GM12878 (cell line): ENCODE data around the gene CAPN10. TPM values are rescaled to one million over a fixed set of nuclear protein-coding genes. Genes with fewer than 3 reads are reported as not detected.

Experiments
- ATAC-seq: fragments of 200-7000 bp; cut with Tn5 transposase; 3 replicates; pipeline ENCODE4 v1.9.1; 2020; ENCODE audit warnings: mild to moderate bottlenecking, moderate library complexity
- BruUV-seq: library from RNA; stranded (reverse); fragments of 400-500 nt; replicated peaks from 2 replicates; lab custom pipeline; 2021; lab: Mats Ljungman, UMichigan
- CTCF ChIA-PET: fragments of 300-600 bp; sonication (Branson Sonifier 250); formaldehyde crosslinking; extraction: SDS; loops from one replicate; lab custom pipeline; 2021; ENCODE audit warnings: inconsistent platforms; lab: Yijun Ruan, JAX
- POLR2A ChIA-PET: fragments of 350-600 bp; formaldehyde crosslinking; extraction: SDS; loops from one replicate; lab custom pipeline; 2021; ENCODE audit warnings: inconsistent platforms; lab: Charles Lee
- RAD21 ChIA-PET: fragments of 300-600 bp; sonication (Branson Sonifier 250); formaldehyde crosslinking; loops from one replicate; lab custom pipeline; 2023; ENCODE audit warnings: antibody characterized with exemption; ENCODE audit not compliant: unreplicated experiment; lab: Charles Lee
- SMC1A ChIA-PET: fragments of 300-600 bp; sonication (Branson Sonifier 250); formaldehyde crosslinking; loops from one replicate; lab custom pipeline; 2023; ENCODE audit not compliant: unreplicated experiment, uncharacterized antibody; lab: Charles Lee
- DNase-seq: peaks from one replicate; pipeline ENCODE4 v3.0.0-alpha.2; 2011; ENCODE audit warnings: low read depth, low spot score
- FAIRE-seq: peaks from 3 replicates; lab custom pipeline; 2011; peaks lifted over from hg19 to GRCh38; lab: Jason Lieb, UNC
- H2AFZ ChIP-seq: 2 replicates; pipeline ENCODE4 v1.6.0; 2011; ENCODE audit warnings: low read depth, low read length, control low read depth; ENCODE audit not compliant: control insufficient read depth
- H3K27ac ChIP-seq: 2 replicates; pipeline ENCODE4 v1.5.1; 2011; ENCODE audit warnings: control low read depth; ENCODE audit not compliant: control insufficient read depth, insufficient read depth
- H3K27me3 ChIP-seq, 2 experiments: replicated peaks in 1 of 2; 2 replicates each; pipeline versions ENCODE4 v1.6.0 to v1.6.1; 2011; ENCODE audit warnings: low read length in 1 of 2; ENCODE audit not compliant: control insufficient read depth in 2 of 2, insufficient read depth in 2 of 2
- H3K36me3 ChIP-seq, 2 experiments: 2 replicates each; pipeline ENCODE4 v1.5.1; 2011; ENCODE audit warnings: low read length in 1 of 2; ENCODE audit not compliant: control insufficient read depth in 2 of 2, insufficient read depth in 2 of 2
- H3K4me1 ChIP-seq: 2 replicates; pipeline ENCODE4 v1.6.1; 2011; ENCODE audit warnings: mild to moderate bottlenecking, low read length, moderate library complexity, mixed read lengths; ENCODE audit not compliant: control insufficient read depth, insufficient read depth
- H3K4me2 ChIP-seq: 2 replicates; pipeline ENCODE4 v1.6.0; 2011; ENCODE audit warnings: control low read depth; ENCODE audit not compliant: control insufficient read depth, insufficient read depth
- H3K4me3 ChIP-seq: fragments of 200-600 bp; sonication (generic); 2 replicates; pipeline ENCODE4 v1.5.1; 2016
- H3K79me2 ChIP-seq: 2 replicates; pipeline ENCODE4 v1.6.0; 2011; ENCODE audit warnings: low read length; ENCODE audit not compliant: control insufficient read depth, insufficient read depth
- H3K9ac ChIP-seq: 2 replicates; pipeline ENCODE4 v1.8.0; 2011; ENCODE audit warnings: low read length, control low read depth, mixed read lengths; ENCODE audit not compliant: control insufficient read depth, insufficient read depth
- H3K9me3 ChIP-seq: replicated peaks from 3 replicates; pipeline ENCODE4 v1.5.1; 2011; ENCODE audit warnings: mild to moderate bottlenecking, low read length; ENCODE audit not compliant: control insufficient read depth, insufficient read depth
- H4K20me1 ChIP-seq: 2 replicates; pipeline ENCODE4 v1.6.0; 2011; ENCODE audit not compliant: control insufficient read depth, insufficient read depth
- CBFB ChIP-seq: IDR thresholded peaks from 2 replicates; pipeline ENCODE4 v1.6.1; 2016; ENCODE audit warnings: antibody characterized with exemption, low read depth
- CREB1 ChIP-seq: IDR thresholded peaks from 2 replicates; pipeline ENCODE4 v1.6.1; 2012; ENCODE audit warnings: low read depth, mild to moderate bottlenecking, inconsistent platforms
- CTCF ChIP-seq, 3 experiments: IDR thresholded peaks in 2 of 3; conservative IDR thresholded peaks in 1 of 3; 2 replicates each; pipeline ENCODE4 v1.5.1; 2011; ENCODE audit warnings: low read depth in 3 of 3, low read length in 3 of 3, mild to moderate bottlenecking in 3 of 3, control low read depth in 2 of 3, moderate library complexity in 2 of 3, inconsistent platforms in 1 of 3, mixed read lengths in 1 of 3; ENCODE audit not compliant: control insufficient read depth in 2 of 3, insufficient read depth in 1 of 3; ENCODE audit errors: extremely low read depth in 1 of 3
- EED ChIP-seq: sonication (generic); IDR thresholded peaks from 2 replicates; pipeline ENCODE4 v1.6.1; 2016; ENCODE audit warnings: antibody characterized with exemption, low read depth
- ETV6 ChIP-seq, 2 experiments: fragments of 450-650 bp in 1 of 2; IDR thresholded peaks in 1 of 2; conservative IDR thresholded peaks in 1 of 2; 2 replicates each; pipeline ENCODE4 v1.6.1; 2014; ENCODE audit warnings: antibody characterized with exemption in 1 of 2, borderline replicate concordance in 1 of 2, low read depth in 1 of 2, mild to moderate bottlenecking in 1 of 2, moderate library complexity in 1 of 2
- IKZF2 ChIP-seq, 2 experiments: fragments of 450-650 bp; IDR thresholded peaks; 2 replicates each; pipeline ENCODE4 v1.6.1; 2017; ENCODE audit warnings: mild to moderate bottlenecking in 2 of 2, moderate library complexity in 2 of 2
- ZNF687 ChIP-seq: fragments of 450-650 bp; IDR thresholded peaks from 2 replicates; pipeline ENCODE4 v1.6.1; 2017; ENCODE audit warnings: mild to moderate bottlenecking, moderate library complexity
- WGBS: methylation state at CpG from one replicate; pipeline ENCODE4 v1.1.6; 2016; ENCODE audit warnings: low lambda C conversion rate; ENCODE audit not compliant: insufficient replicate concordance, insufficient coverage; ENCODE audit errors: missing lambda C conversion rate; 5-methylcytosine and 5-hydroxymethylcytosine counted together
- in situ Hi-C: fragments of 300-500 bp; cut with MboI; formaldehyde crosslinking; loops from 9 replicates; pipeline ENCODE4 v1.14.3; 2018; ENCODE audit warnings: mixed read lengths
- intact Hi-C: fragments of 100-400 bp; cut with micrococcal nuclease; formaldehyde crosslinking; loops from one replicate; pipeline ENCODE4 v1.14.2; 2022; ENCODE audit not compliant: unreplicated experiment
- polyA plus RNA-seq, 11 experiments: library from polyadenylated mRNA; depleted of rRNA in 4 of 11; unstranded in 6 of 11; stranded (reverse) in 5 of 11; fragments of >200 nt; fragmentation: Nextera tagmentation in 4 of 11; fragmentation: Illumina TruSeq in 1 of 11; extraction: Ambion mirVana in 4 of 11; extraction: Trizol in 1 of 11; gene quantifications; 1 replicate in 1 of 11; 2 replicates in 10 of 11; pipeline versions ENCODE4 v1.2.1 to v1.2.3, GENCODE V29; 2011 to 2016; ENCODE audit warnings: inconsistent platforms in 2 of 11, missing spikeins in 2 of 11, low read depth in 1 of 11
- total RNA-seq, 4 experiments: library from RNA; depleted of rRNA in 3 of 4; stranded (reverse); fragments of >200 nt in 3 of 4; fragmentation: Illumina TruSeq in 1 of 4; extraction: Trizol in 1 of 4; gene quantifications; 2 replicates each; pipeline versions ENCODE4 v1.2.1 to v1.2.3, GENCODE V29; 2013 to 2021
- TF ChIP-seq, protein P1 (sequence below): fragments of 450-650 bp; IDR thresholded peaks from 2 replicates; pipeline ENCODE4 v1.6.1; 2016; ENCODE audit warnings: mild to moderate bottlenecking

The CAPN10 gene
- total and polyA plus RNA-seq, 10 of the 15 experiments (the other 5 are each of a cell fraction or from before 2014, with no cell fraction given): 0.37 to 40.6 (median 17.5) TPM

DNA sequence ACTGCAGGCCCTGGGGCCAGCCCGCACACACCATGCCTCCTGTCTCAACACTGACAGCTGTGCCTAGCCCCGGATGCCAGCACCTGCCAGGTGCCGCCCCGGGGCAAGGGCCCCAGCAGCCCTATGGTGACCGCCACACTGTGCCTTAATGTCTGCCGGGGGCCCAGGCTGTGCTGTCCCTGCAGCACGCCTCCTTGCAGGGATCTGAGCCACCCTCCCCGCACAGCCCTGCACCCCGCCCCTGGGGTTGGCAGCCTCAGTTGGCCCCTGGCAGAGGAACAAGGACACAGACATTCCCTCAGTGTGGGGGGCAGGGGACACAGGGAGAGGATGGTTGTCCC is 8.5 kb upstream of the CAPN10 start (continued):
- no peak for TF ChIP-seq CTCF (IDR thresholded peaks at IDR 0.05 in 2 of 3, conservative IDR thresholded peaks at IDR 0.05 in 1 of 3; ENCODE audit: control insufficient read depth in 2 of 3, extremely low read depth in 1 of 3, insufficient read depth in 1 of 3, low read depth in 3 of 3, low read length in 3 of 3)
- TF ChIP-seq, all 136 proteins: peak for 0

GRCh38 chr2:240578488-240578887 is 8.0 kb upstream of the CAPN10 start:
- FAIRE-seq: no peak
- ChIA-PET RAD21 (no interaction called here), SMC1A (no interaction called here), CTCF (interaction anchor here (2.3 to 11.9 kb wide), 2 partner anchors 9 to 15 kb away, joined by 16 to 196 read pairs; partner anchors contain the start of genes DUSP28 and RNPEPL1), POLR2A (interaction anchor here (1.3 kb wide), 1 partner anchor 12 kb away, joined by 4 read pairs; no protein-coding TSS in a partner anchor)
- no TSS peak for BruUV-seq
- Histone ChIP-seq H3K27me3 (no peaks in the 10 kb centered on the region), H3K9me3 (no peaks in the 10 kb centered on the region; the same call in 2 of the 3 replicates), H4K20me1 (no peaks in the 10 kb centered on the region; the same call in 1 of the 2 replicates), H3K4me1 (peaks cover 31% of the 10 kb centered on the region), H3K9ac (no peak overlapping the region), H3K79me2 (peaks cover 10% of the 10 kb centered on the region), H3K4me3 (no peak overlapping the region), H3K36me3 (peaks cover 0 to 7% of the 10 kb centered on the region in 2 experiments; a peak in 3 of 4 replicates), H3K4me2 (no peak overlapping the region), H3K27ac (no peak overlapping the region), H2AFZ (no peak overlapping the region)
- no peak for TF ChIP-seq EED
- TF ChIP-seq CREB1: no peak
- TF ChIP-seq, protein P1, sequence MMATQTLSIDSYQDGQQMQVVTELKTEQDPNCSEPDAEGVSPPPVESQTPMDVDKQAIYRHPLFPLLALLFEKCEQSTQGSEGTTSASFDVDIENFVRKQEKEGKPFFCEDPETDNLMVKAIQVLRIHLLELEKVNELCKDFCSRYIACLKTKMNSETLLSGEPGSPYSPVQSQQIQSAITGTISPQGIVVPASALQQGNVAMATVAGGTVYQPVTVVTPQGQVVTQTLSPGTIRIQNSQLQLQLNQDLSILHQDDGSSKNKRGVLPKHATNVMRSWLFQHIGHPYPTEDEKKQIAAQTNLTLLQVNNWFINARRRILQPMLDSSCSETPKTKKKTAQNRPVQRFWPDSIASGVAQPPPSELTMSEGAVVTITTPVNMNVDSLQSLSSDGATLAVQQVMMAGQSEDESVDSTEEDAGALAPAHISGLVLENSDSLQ: no peak
- TF ChIP-seq ETV6 (conservative IDR thresholded peaks at IDR 0.05 in 1 of 2, IDR thresholded peaks at IDR 0.05 in 1 of 2; ENCODE audit: borderline replicate concordance in 1 of 2, low read depth in 1 of 2): no peak
- no peak for TF ChIP-seq IKZF2 (IDR thresholded peaks at IDR 0.05)
- TF ChIP-seq ZNF687: no peak
- TF ChIP-seq CBFB: no peak
- ATAC-seq: no peak
- in situ Hi-C loops (no loop called here), intact Hi-C loops (no loop called here)
- WGBS: 84% methylated on average over 8 of the region's 8 CpGs
- DNase-seq: no peak
